ENCODE measurements around the gene CCDC82.

- TF ChIP-seq, protein P1, sequence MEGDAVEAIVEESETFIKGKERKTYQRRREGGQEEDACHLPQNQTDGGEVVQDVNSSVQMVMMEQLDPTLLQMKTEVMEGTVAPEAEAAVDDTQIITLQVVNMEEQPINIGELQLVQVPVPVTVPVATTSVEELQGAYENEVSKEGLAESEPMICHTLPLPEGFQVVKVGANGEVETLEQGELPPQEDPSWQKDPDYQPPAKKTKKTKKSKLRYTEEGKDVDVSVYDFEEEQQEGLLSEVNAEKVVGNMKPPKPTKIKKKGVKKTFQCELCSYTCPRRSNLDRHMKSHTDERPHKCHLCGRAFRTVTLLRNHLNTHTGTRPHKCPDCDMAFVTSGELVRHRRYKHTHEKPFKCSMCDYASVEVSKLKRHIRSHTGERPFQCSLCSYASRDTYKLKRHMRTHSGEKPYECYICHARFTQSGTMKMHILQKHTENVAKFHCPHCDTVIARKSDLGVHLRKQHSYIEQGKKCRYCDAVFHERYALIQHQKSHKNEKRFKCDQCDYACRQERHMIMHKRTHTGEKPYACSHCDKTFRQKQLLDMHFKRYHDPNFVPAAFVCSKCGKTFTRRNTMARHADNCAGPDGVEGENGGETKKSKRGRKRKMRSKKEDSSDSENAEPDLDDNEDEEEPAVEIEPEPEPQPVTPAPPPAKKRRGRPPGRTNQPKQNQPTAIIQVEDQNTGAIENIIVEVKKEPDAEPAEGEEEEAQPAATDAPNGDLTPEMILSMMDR (IDR thresholded peaks at IDR 0.05), result no peak
- no peak for TF ChIP-seq ZFX (IDR thresholded peaks at IDR 0.05; ENCODE audit: borderline replicate concordance)
These were observed 23.2 kb upstream of the CCDC82 start for GRCh38 chr11:96412761-96413381.
